Stimulated activated CD8-positive, alpha-beta memory T cell treated with anti-CD3 and anti-CD28 coated beads, Interleukin-12 subunit alpha, Interleukin-12 subunit beta, amount 100 ng/mL, for 24 hours (primary cell): ENCODE measurements around the gene SNCAIP.
"Not testable (repeated sequence)": the region's sequence is repeated elsewhere in the genome, so short reads cannot be mapped to it uniquely, and the experiment has no call there.

Experiments used
- DNase-seq: peaks from one replicate; pipeline ENCODE4 v3.0.0-alpha.2; 2020; ENCODE audit errors: extremely low read depth

Gene SNCAIP

GRCh38 chr5:122314036-122314435, 2.0 kb downstream of the SNCAIP start:
- DNase-seq, result no peak

- no peak for DNase-seq
Measured at GRCh38 chr5:122315521-122315920, 3.5 kb downstream of the SNCAIP start.

- DNase-seq, result no peak
Measured at GRCh38 chr5:122316656-122317055, 4.6 kb downstream of the SNCAIP start.

GRCh38 chr5:122319897-122320296, 7.9 kb downstream of the SNCAIP start:
- no peak for DNase-seq

- no peak for DNase-seq
Measured at GRCh38 chr5:122321921-122322320, 9.9 kb downstream of the SNCAIP start.

- no peak for DNase-seq
Measured at GRCh38 chr5:122322801-122323548, 10.9 kb downstream of the SNCAIP start.

- DNase-seq, result no peak
Measured at GRCh38 chr5:122323738-122324137, 11.7 kb downstream of the SNCAIP start.

GRCh38 chr5:122327110-122327509, 15.1 kb downstream of the SNCAIP start:
- no peak for DNase-seq

GRCh38 chr5:122330881-122331280, 18.8 kb downstream of the SNCAIP start:
- DNase-seq, result no peak

GRCh38 chr5:122332599-122333555, 20.8 kb downstream of the SNCAIP start:
- DNase-seq, result no peak

- no peak for DNase-seq
Measured at GRCh38 chr5:122333564-122333963, 21.5 kb downstream of the SNCAIP start.

- DNase-seq, result no peak
Measured at GRCh38 chr5:122339591-122339990, 27.6 kb downstream of the SNCAIP start.

GRCh38 chr5:122341087-122341486, 29.1 kb downstream of the SNCAIP start:
- DNase-seq, result no peak

- no peak for DNase-seq
Measured at GRCh38 chr5:122342256-122342655, 30.2 kb downstream of the SNCAIP start.

- DNase-seq, result no peak
Measured at GRCh38 chr5:122346897-122347581, 35.0 kb downstream of the SNCAIP start.

GRCh38 chr5:122350496-122350895, 38.5 kb downstream of the SNCAIP start:
- no peak for DNase-seq

GRCh38 chr5:122351416-122352157, 39.5 kb downstream of the SNCAIP start:
- DNase-seq, result no peak

- no peak for DNase-seq
Measured at GRCh38 chr5:122352331-122352730, 40.3 kb downstream of the SNCAIP start.

- not testable (repeated sequence) for DNase-seq
Measured at GRCh38 chr5:122353361-122353760, 41.3 kb downstream of the SNCAIP start.

GRCh38 chr5:122354293-122354692, 42.3 kb downstream of the SNCAIP start:
- DNase-seq, result no peak

GRCh38 chr5:122355324-122355723, 43.3 kb downstream of the SNCAIP start:
- no peak for DNase-seq

- no peak for DNase-seq
Measured at GRCh38 chr5:122356855-122357254, 44.8 kb downstream of the SNCAIP start.
